Stimulated activated CD8-positive, alpha-beta memory T cell treated with anti-CD3 and anti-CD28 coated beads, Interleukin-7, amount 100 ng/mL, for 24 hours (primary cell): Measurements from ENCODE around the gene TMEFF2.

ENCODE experiments used
- DNase-seq: peaks from one replicate; pipeline ENCODE4 v3.0.0-alpha.2; 2020; ENCODE audit warnings: low read depth

Gene TMEFF2

GRCh38 chr2:192064459-192064858 lies 130.3 kb downstream of the TMEFF2 start:
- DNase-seq: no peak

- no peak for DNase-seq
Measured at GRCh38 chr2:192060161-192060560, 134.6 kb downstream of the TMEFF2 start.

- DNase-seq: no peak
Measured at GRCh38 chr2:192059266-192059665, 135.5 kb downstream of the TMEFF2 start.

- no peak for DNase-seq
Measured at GRCh38 chr2:192053921-192054320, 140.8 kb downstream of the TMEFF2 start.

GRCh38 chr2:192051533-192051932 lies 143.2 kb downstream of the TMEFF2 start:
- no peak for DNase-seq

GRCh38 chr2:192049362-192049761 lies 145.4 kb downstream of the TMEFF2 start:
- DNase-seq: no peak

GRCh38 chr2:192047315-192048107 lies 147.2 kb downstream of the TMEFF2 start:
- no peak for DNase-seq

- DNase-seq: no peak
Measured at GRCh38 chr2:192044496-192044895, 150.2 kb downstream of the TMEFF2 start.

- no peak for DNase-seq
Measured at GRCh38 chr2:192043216-192043870, 151.4 kb downstream of the TMEFF2 start.

GRCh38 chr2:192042126-192042525 lies 152.6 kb downstream of the TMEFF2 start:
- no peak for DNase-seq

- DNase-seq: no peak
Measured at GRCh38 chr2:192038110-192038509, 156.6 kb downstream of the TMEFF2 start.

GRCh38 chr2:192035731-192036442 lies 158.8 kb downstream of the TMEFF2 start:
- DNase-seq: no peak

GRCh38 chr2:192030856-192031255 lies 163.9 kb downstream of the TMEFF2 start:
- no peak for DNase-seq

- no peak for DNase-seq
Measured at GRCh38 chr2:192030289-192030688, 164.4 kb downstream of the TMEFF2 start.

- no peak for DNase-seq
Measured at GRCh38 chr2:192029089-192029488, 165.6 kb downstream of the TMEFF2 start.

- DNase-seq: no peak
Measured at GRCh38 chr2:192026825-192027120, 168.0 kb downstream of the TMEFF2 start.

GRCh38 chr2:192026059-192026824 lies 168.5 kb downstream of the TMEFF2 start:
- no peak for DNase-seq

GRCh38 chr2:192025637-192026036 lies 169.1 kb downstream of the TMEFF2 start:
- DNase-seq: no peak

- no peak for DNase-seq
Measured at GRCh38 chr2:192023006-192023405, 171.7 kb downstream of the TMEFF2 start.

GRCh38 chr2:192017844-192018243 lies 176.9 kb downstream of the TMEFF2 start:
- DNase-seq: no peak

- no peak for DNase-seq
Measured at GRCh38 chr2:192016265-192016664, 178.5 kb downstream of the TMEFF2 start.

- no peak for DNase-seq
Measured at GRCh38 chr2:192013211-192013610, 181.5 kb downstream of the TMEFF2 start.
